Activated B cell treated with CpG ODN at 0.5 μM for 24 hours (primary cell): Measurements from ENCODE around the gene PCBD1. TPM values are rescaled to one million over a fixed set of nuclear protein-coding genes. Genes with fewer than 3 reads are reported as not detected.

Experiments used
- ATAC-seq: fragments of 200-7000 bp; cut with Tn5 transposase; one replicate; pipeline ENCODE4 v1.10.0; 2021; ENCODE audit warnings: low read depth, mild to moderate bottlenecking, moderate library complexity
- CTCF ChIA-PET: fragments of 350-600 bp; sonication (Branson Sonifier 250); formaldehyde crosslinking; loops from one replicate; lab custom pipeline; 2021; ENCODE audit warnings: antibody characterized with exemption; lab: Charles Lee
- POLR2A ChIA-PET: fragments of 350-600 bp; sonication (Branson Sonifier 250); formaldehyde crosslinking; loops from one replicate; lab custom pipeline; 2021; ENCODE audit warnings: antibody characterized with exemption; lab: Charles Lee
- DNase-seq: peaks from one replicate; pipeline ENCODE4 v3.0.0; 2022
- H3K27ac Mint-ChIP-seq: one replicate; pipeline ENCODE4 v1.8.0; 2020; ENCODE audit warnings: mixed read lengths
- H3K27me3 Mint-ChIP-seq: one replicate; pipeline ENCODE4 v1.8.0; 2021; ENCODE audit warnings: mixed read lengths
- H3K36me3 Mint-ChIP-seq: one replicate; pipeline ENCODE4 v1.8.0; 2021; ENCODE audit warnings: low read depth, mixed read lengths
- H3K4me1 Mint-ChIP-seq: one replicate; pipeline ENCODE4 v1.8.0; 2021; ENCODE audit warnings: mixed read lengths
- H3K4me3 Mint-ChIP-seq: one replicate; pipeline ENCODE4 v1.8.0; 2020; ENCODE audit warnings: mild to moderate bottlenecking, mixed read lengths
- H3K9me3 Mint-ChIP-seq: one replicate; pipeline ENCODE4 v1.8.0; 2020; ENCODE audit warnings: mixed read lengths
- intact Hi-C: fragments of 100-400 bp; cut with micrococcal nuclease; formaldehyde crosslinking; loops from one replicate; pipeline ENCODE4 v1.15.1; 2024
- total RNA-seq: library from RNA; stranded (reverse); gene quantifications from 2 replicates; pipeline ENCODE4 v1.2.3, GENCODE V29; 2022
- TF ChIP-seq, protein P1 (sequence below): fragments of 200-600 bp; IDR thresholded peaks from one replicate; pipeline ENCODE4 v1.8.0; 2022; ENCODE audit warnings: antibody characterized with exemption, mild to moderate bottlenecking

Gene PCBD1
- total RNA-seq, 1 donor from 2014 or later = 37.3 TPM

DNA sequence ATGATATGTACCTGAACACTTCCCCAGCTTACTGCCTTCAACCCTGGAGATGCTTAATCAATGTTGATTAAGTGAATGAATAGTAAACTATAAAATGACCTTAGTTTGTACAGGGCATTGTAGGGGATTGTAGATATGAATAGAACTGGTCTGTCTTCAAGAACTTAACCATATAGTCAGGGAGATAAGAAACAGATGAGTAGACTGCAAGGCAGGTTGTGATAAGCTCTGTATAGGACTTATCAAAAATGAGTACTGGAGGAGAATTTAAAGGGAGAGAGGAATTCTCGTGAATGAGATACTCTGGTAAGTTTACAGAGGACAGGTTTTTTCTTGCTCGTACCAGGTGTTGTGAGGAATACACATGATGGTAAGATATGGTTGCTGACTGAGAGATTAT lies 45.0 kb downstream of the PCBD1 start:
- no peak overlapping the region for H3K27ac Mint-ChIP-seq
- no peak overlapping the region for H3K4me3 Mint-ChIP-seq
- TF ChIP-seq, protein P1, sequence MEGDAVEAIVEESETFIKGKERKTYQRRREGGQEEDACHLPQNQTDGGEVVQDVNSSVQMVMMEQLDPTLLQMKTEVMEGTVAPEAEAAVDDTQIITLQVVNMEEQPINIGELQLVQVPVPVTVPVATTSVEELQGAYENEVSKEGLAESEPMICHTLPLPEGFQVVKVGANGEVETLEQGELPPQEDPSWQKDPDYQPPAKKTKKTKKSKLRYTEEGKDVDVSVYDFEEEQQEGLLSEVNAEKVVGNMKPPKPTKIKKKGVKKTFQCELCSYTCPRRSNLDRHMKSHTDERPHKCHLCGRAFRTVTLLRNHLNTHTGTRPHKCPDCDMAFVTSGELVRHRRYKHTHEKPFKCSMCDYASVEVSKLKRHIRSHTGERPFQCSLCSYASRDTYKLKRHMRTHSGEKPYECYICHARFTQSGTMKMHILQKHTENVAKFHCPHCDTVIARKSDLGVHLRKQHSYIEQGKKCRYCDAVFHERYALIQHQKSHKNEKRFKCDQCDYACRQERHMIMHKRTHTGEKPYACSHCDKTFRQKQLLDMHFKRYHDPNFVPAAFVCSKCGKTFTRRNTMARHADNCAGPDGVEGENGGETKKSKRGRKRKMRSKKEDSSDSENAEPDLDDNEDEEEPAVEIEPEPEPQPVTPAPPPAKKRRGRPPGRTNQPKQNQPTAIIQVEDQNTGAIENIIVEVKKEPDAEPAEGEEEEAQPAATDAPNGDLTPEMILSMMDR = no peak
- ATAC-seq (no peak), DNase-seq (no peak)
- intact Hi-C loops = no loop called here
- H3K9me3 Mint-ChIP-seq = peaks cover 2% of the 10 kb centered on the region
- ChIA-PET POLR2A (no interaction called here), CTCF (no interaction called here)
- H3K36me3 Mint-ChIP-seq = peaks cover 59% of the 10 kb centered on the region
- H3K4me1 Mint-ChIP-seq = no peaks in the 10 kb centered on the region
- no peaks in the 10 kb centered on the region for H3K27me3 Mint-ChIP-seq

DNA sequence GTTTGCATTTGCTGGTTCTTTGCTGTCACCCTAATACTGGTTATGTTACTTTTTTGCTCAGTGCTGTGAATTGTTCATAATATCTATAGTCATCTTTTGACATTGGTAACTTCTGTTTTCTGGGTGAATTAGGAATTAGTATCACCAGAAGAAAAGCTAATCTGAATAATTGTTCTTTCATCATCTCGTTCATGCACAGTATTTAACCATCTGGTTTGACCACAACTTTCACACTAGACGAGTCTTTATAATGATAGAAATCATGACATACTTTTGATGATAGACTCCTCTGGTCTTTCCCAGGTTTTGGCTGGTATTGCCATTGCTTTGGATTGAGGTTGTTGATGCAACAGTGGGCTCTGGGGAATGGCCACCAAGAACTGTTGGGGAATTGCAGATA lies 47.5 kb downstream of the PCBD1 start:
- H3K27ac Mint-ChIP-seq = no peak overlapping the region

DNA sequence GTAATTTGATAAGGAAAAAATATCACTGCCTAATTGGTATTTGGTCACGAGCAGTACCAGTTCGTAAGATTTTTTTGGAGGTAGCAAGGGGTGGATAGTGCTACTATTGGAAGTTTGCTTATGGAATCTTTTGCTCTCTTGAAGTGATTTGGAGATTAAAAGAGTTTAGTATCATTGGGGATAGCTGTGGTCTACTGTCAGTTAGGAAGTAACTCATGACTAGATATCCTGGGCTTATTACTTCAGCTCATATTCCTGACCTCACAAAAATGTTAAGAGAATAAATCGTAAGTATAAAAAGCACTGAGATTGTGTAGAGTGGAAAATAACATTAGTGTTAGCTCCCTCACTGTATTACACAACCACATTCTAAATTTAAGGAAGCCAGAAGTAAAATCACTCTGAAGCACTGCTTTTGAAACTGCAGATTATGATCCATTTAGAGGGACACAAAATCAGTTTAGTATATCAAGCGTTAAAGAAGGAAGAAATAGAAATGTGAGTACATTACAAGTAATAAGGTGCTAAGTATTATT lies 50.0 kb downstream of the PCBD1 start:
- Mint-ChIP-seq H3K27me3 (no peaks in the 10 kb centered on the region), H3K27ac (no peak overlapping the region), H3K4me1 (peaks cover under 1% of the 10 kb centered on the region), H3K4me3 (no peak overlapping the region), H3K36me3 (peaks cover 57% of the 10 kb centered on the region), H3K9me3 (peaks cover 6% of the 10 kb centered on the region)
- TF ChIP-seq, protein P1 = no peak
- ChIA-PET POLR2A (interaction anchor here (0.5 kb wide), 1 partner anchor 13 kb away, joined by 3 read pairs; no protein-coding TSS in a partner anchor), CTCF (no interaction called here)
- DNase-seq (no peak), ATAC-seq (no peak)
- intact Hi-C loops = no loop called here

More for the DNA sequence above, 47.5 kb downstream of the PCBD1 start:
- TF ChIP-seq, protein P1 = no peak
- no peak overlapping the region for H3K4me3 Mint-ChIP-seq
- no peak for ATAC-seq
- intact Hi-C loops = no loop called here
- peaks cover 62% of the 10 kb centered on the region for H3K36me3 Mint-ChIP-seq
- no peaks in the 10 kb centered on the region for H3K27me3 Mint-ChIP-seq
- CTCF ChIA-PET = no interaction called here
- peaks cover 6% of the 10 kb centered on the region for H3K9me3 Mint-ChIP-seq
- H3K4me1 Mint-ChIP-seq = no peaks in the 10 kb centered on the region
- DNase-seq = no peak
- POLR2A ChIA-PET = no interaction called here

DNA sequence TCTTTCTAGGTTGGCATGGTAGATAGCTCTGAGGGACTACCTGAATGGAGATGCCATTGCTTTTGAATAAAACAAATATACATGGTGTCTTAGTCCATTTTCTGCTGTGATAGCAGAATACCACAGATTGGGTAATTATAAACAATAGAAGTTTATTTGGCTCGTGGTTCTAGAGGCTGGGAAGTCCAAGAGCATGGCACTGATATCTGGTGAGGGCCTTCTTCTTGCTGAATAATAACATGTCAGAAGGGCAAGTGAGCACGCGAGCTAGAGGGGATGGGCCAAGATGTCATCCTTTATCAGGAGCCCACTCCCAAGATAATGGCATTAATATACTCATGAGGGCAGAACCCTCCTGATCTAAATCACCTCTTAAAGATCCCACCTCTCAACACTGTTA lies 50.7 kb downstream of the PCBD1 start:
- Mint-ChIP-seq H3K9me3 (peaks cover 6% of the 10 kb centered on the region), H3K27me3 (no peaks in the 10 kb centered on the region), H3K36me3 (peaks cover 57% of the 10 kb centered on the region), H3K4me3 (no peak overlapping the region), H3K4me1 (peaks cover 7% of the 10 kb centered on the region), H3K27ac (no peak overlapping the region)
- intact Hi-C loops = no loop called here
- ATAC-seq = no peak
- TF ChIP-seq, protein P1 = no peak
- no peak for DNase-seq
- ChIA-PET POLR2A (no interaction called here), CTCF (no interaction called here)

DNA sequence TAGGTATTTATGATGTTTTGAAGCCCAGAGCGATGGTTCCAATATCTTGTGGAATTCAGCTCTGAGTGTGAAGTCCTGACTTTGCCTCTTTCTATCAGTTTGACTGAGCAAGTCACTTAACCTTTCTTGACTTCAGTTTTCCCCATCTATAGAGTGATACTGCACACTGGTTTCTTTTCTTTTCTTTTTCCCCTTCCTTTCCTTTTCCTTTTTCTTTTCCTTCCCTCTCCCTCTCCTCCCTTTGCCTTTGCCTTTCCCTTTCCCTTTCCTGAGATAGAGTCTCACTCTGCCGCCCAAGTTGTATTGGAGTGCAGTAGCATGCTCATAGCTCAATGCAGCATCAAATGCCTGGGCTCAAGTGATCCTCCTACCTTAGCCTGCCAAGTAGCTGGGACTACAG lies 52.0 kb downstream of the PCBD1 start:
- Mint-ChIP-seq H3K4me3 (no peak overlapping the region), H3K27ac (no peak overlapping the region), H3K9me3 (peaks cover 6% of the 10 kb centered on the region), H3K36me3 (peaks cover 53% of the 10 kb centered on the region), H3K4me1 (peaks cover 7% of the 10 kb centered on the region), H3K27me3 (no peaks in the 10 kb centered on the region)
- intact Hi-C loops = no loop called here
- ChIA-PET POLR2A (no interaction called here), CTCF (no interaction called here)
- ATAC-seq = no peak
- DNase-seq = no peak
- TF ChIP-seq, protein P1 = no peak
